ENCODE measurements around the gene MAD1L1.

MAD1L1 gene

DNA sequence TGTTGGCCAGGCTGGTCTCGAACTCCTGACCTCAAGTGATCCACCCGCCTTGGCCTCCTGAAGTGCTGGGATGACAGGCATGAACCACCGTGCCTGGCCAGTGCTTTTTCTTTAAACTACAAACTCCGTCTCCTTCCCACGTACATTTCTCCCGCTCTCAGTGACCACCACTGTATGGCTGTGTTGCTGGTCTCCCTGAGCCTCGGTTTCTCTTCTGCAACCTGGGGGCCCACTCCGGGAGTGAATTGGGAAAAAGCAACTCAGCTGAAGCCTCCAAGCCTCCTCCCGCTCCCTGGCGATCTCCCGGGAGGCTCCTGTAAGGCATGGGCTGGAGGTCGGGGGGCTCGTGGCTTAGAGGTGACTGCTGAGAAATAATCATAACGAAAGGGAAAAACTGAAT, 426.4 kb downstream of the MAD1L1 start:
- H3K27ac ChIP-seq, result no peak overlapping the region
- no peak overlapping the region for H3K9ac ChIP-seq (ENCODE audit: insufficient read length)
- no peak for DNase-seq (ENCODE audit: low read depth, low spot score)
- no peak overlapping the region for H3K4me3 ChIP-seq
- no peaks in the 10 kb centered on the region for H3K36me3 ChIP-seq (ENCODE audit: insufficient read depth, low read length)
- no peak for TF ChIP-seq FOXP2 (optimal IDR thresholded peaks at IDR 0.05; ENCODE audit: control extremely low read depth, extremely low read length, insufficient read depth)
- TF ChIP-seq EZH2 (IDR thresholded peaks at IDR 0.05), result no peak
- TF ChIP-seq POLR2AphosphoS5 (IDR thresholded peaks at IDR 0.05; ENCODE audit: borderline replicate concordance, low read depth, low read length), result no peak
- H3K9me3 ChIP-seq (ENCODE audit: low read depth, low read length), result no peaks in the 10 kb centered on the region

- no peak overlapping the region for H3K4me3 ChIP-seq
- H3K9me3 ChIP-seq (ENCODE audit: low read depth, low read length), result no peaks in the 10 kb centered on the region
- no peak overlapping the region for H3K27ac ChIP-seq
- H3K9ac ChIP-seq (ENCODE audit: insufficient read length), result no peak overlapping the region
- TF ChIP-seq POLR2AphosphoS5 (IDR thresholded peaks at IDR 0.05; ENCODE audit: borderline replicate concordance, low read depth, low read length) (no peak), EZH2 (IDR thresholded peaks at IDR 0.05) (no peak), FOXP2 (optimal IDR thresholded peaks at IDR 0.05; ENCODE audit: control extremely low read depth, extremely low read length, insufficient read depth) (no peak)
- H3K36me3 ChIP-seq (ENCODE audit: insufficient read depth, low read length), result no peaks in the 10 kb centered on the region
- no peak for DNase-seq (ENCODE audit: low read depth, low spot score)
These were observed 428.4 kb downstream of the MAD1L1 start for GRCh38 chr7:1804310-1804709.

DNA sequence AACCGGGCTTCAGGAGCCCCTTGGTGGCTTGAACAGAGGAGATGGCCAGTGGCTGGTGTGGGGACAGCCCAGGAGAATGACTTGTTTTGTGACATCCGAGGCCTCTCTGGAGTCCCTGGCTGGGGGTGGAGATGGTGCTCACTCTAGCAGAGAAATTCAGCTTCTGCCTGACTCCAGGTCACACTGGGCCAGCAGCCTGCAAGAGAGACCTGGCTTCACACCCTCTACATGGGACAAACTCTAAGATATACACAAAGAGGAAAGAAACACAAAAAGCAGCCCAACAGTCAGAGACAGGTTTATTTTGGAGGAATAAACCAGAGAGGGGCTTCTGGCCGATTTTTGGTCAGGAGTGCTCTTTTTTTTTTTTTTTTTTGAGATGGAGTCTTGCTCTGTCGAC, 429.8 kb downstream of the MAD1L1 start:
- Histone ChIP-seq H3K9me3 (ENCODE audit: low read depth, low read length) (no peaks in the 10 kb centered on the region), H3K27ac (no peak overlapping the region), H3K4me3 (no peak overlapping the region), H3K36me3 (ENCODE audit: insufficient read depth, low read length) (no peaks in the 10 kb centered on the region), H3K9ac (ENCODE audit: insufficient read length) (no peak overlapping the region)
- DNase-seq (ENCODE audit: low read depth, low spot score), result no peak
- TF ChIP-seq FOXP2 (optimal IDR thresholded peaks at IDR 0.05; ENCODE audit: control extremely low read depth, extremely low read length, insufficient read depth) (no peak), EZH2 (IDR thresholded peaks at IDR 0.05) (no peak), POLR2AphosphoS5 (IDR thresholded peaks at IDR 0.05; ENCODE audit: borderline replicate concordance, low read depth, low read length) (no peak)

DNA sequence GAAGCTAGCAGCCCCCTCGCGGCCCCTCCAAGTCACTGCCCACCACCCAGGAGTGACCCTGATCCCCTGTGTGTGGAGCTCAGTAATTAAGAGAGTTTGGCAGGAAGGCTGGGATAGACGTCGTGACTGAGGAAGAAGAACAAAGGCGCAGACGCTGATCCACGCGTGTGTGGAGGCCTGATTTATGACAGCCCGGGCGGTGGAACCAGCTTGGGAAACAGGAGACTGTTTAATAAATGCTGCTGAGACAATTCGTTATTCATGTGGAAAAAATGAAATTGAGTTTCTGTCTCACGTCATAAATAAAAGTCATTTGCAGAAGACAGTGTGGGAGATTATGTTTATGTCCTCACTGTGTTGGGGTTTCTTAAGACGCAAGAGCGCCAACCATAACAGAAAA, 431.8 kb downstream of the MAD1L1 start:
- TF ChIP-seq POLR2AphosphoS5 (IDR thresholded peaks at IDR 0.05; ENCODE audit: borderline replicate concordance, low read depth, low read length), result no peak
- TF ChIP-seq FOXP2 (optimal IDR thresholded peaks at IDR 0.05; ENCODE audit: control extremely low read depth, extremely low read length, insufficient read depth), result no peak
- no peak for TF ChIP-seq EZH2 (IDR thresholded peaks at IDR 0.05)
- Histone ChIP-seq H3K27ac (no peak overlapping the region), H3K4me3 (no peak overlapping the region), H3K9ac (ENCODE audit: insufficient read length) (no peak overlapping the region), H3K36me3 (ENCODE audit: insufficient read depth, low read length) (no peaks in the 10 kb centered on the region), H3K9me3 (ENCODE audit: low read depth, low read length) (no peaks in the 10 kb centered on the region)
- no peak for DNase-seq (ENCODE audit: low read depth, low spot score)

DNA sequence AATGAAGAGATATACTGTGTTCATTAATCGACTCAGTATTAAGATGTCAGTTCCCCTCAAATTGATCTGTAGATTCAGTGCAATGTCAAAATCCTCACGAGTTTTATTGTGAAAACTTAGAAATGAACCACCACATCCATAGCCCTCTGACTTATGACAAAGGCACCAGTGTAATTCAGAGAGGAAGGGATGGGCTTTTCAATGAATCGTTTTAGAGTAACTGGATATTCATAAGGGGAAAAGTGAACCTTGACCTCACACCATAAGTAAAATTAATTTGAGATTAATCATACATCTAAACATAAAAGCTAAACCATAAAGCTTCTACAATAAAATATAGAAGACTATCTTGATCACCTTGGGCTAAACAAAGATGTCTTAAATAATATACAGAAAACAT, 434.6 kb downstream of the MAD1L1 start:
- no peak overlapping the region for H3K27ac ChIP-seq
- peaks cover 5% of the 10 kb centered on the region; the same call in 1 of the 2 replicates for H3K9me3 ChIP-seq (ENCODE audit: low read depth, low read length)
- H3K9ac ChIP-seq (ENCODE audit: insufficient read length), result no peak overlapping the region
- DNase-seq (ENCODE audit: low read depth, low spot score), result no peak
- no peak overlapping the region for H3K4me3 ChIP-seq
- H3K36me3 ChIP-seq (ENCODE audit: insufficient read depth, low read length), result no peaks in the 10 kb centered on the region
- TF ChIP-seq FOXP2 (optimal IDR thresholded peaks at IDR 0.05; ENCODE audit: control extremely low read depth, extremely low read length, insufficient read depth), result no peak
- TF ChIP-seq POLR2AphosphoS5 (IDR thresholded peaks at IDR 0.05; ENCODE audit: borderline replicate concordance, low read depth, low read length), result no peak
- TF ChIP-seq EZH2 (IDR thresholded peaks at IDR 0.05), result no peak

DNA sequence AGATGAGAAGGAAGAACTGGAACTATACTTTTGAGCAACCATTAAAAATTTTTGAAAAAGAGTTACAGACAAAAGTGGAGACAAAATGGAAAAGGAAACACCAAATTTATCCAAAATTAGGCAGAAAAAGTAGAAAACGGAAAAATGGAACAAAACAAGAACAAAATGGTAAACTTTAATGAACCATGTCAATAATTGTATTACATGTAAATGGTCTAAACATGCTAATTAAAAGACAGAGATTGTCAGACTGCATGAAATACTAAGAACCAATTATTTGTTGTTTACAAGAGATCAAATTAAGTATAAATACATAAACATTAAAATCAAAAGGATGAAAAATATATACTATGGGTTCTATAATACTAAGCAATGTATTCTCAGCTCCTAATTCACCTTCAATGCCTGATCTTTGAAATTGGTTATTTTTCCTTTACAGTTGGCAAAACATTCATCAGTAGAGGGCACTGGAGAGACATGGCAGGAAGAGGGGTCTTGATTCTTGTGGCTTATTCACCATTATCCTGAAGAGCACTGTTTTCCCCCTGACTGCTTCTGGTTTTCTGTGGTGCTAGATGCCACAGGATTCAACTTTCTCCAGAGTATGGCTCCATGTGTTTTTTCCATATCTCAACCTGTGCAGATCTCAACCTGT, 437.7 kb downstream of the MAD1L1 start:
- H3K9ac ChIP-seq (ENCODE audit: insufficient read length), result no peak overlapping the region
- H3K4me3 ChIP-seq, result no peak overlapping the region
- TF ChIP-seq EZH2 (IDR thresholded peaks at IDR 0.05) (no peak), FOXP2 (optimal IDR thresholded peaks at IDR 0.05; ENCODE audit: control extremely low read depth, extremely low read length, insufficient read depth) (no peak), POLR2AphosphoS5 (IDR thresholded peaks at IDR 0.05; ENCODE audit: borderline replicate concordance, low read depth, low read length) (no peak)
- H3K9me3 ChIP-seq (ENCODE audit: low read depth, low read length), result peaks cover 5% of the 10 kb centered on the region; the same call in 1 of the 2 replicates
- peak; percentile 3 for DNase-seq (ENCODE audit: low read depth, low spot score)
- no peak overlapping the region for H3K27ac ChIP-seq
- no peaks in the 10 kb centered on the region for H3K36me3 ChIP-seq (ENCODE audit: insufficient read depth, low read length)

DNA sequence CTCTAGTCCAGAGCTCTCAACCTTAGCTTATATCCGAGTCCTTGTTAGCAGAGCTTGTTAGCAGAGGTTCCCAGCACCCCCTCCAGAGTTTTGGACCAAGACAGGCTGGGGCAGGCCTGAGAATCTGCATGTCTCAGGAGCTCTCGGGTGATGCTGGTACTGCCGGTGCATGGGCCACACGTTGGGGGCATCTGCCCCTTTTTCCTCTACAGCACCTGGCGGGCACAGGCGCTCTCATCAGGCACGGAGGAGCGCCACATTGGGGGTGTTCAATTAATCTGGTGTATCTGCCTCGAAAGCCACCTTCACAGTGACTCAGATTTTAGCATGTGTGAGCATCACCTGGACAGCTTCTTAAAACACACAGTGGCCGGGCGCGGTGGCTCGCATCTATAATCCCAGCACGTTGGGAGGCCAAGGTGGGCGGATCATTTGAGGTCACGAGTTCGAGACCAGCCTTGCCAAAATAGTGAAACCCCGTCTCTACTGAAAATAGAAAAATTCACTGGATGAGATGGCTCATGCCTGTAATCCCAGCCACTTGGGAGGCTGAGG, 445.0 kb downstream of the MAD1L1 start:
- Histone ChIP-seq H3K27ac (no peak overlapping the region), H3K9ac (ENCODE audit: insufficient read length) (no peak overlapping the region), H3K36me3 (ENCODE audit: insufficient read depth, low read length) (no peaks in the 10 kb centered on the region), H3K4me3 (no peak overlapping the region), H3K9me3 (ENCODE audit: low read depth, low read length) (no peaks in the 10 kb centered on the region)
- DNase-seq (ENCODE audit: low read depth, low spot score), result no peak
- TF ChIP-seq EZH2 (IDR thresholded peaks at IDR 0.05), result no peak
- TF ChIP-seq POLR2AphosphoS5 (IDR thresholded peaks at IDR 0.05; ENCODE audit: borderline replicate concordance, low read depth, low read length), result no peak
- TF ChIP-seq FOXP2 (optimal IDR thresholded peaks at IDR 0.05; ENCODE audit: control extremely low read depth, extremely low read length, insufficient read depth), result no peak

DNA sequence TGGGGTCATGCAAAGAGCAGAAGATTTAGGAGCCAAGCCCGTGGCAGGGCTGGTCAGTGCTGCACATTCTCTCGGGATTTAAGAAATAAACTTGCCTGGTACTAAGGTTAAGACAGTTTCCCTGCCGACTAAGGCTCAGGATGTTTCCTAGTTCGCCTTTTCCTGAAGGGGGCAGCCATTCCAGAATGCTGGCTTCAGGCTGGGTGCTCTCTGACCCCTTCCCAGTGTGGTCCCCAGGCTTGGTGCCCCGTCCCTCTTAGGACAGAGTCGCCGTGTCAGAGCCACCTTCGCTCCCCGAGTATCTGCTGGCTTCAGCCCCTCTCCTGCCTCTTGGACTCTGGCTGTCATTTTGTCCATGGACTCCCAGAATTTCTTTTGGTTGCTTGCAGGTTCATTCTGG, 445.5 kb downstream of the MAD1L1 start:
- H3K9me3 ChIP-seq (ENCODE audit: low read depth, low read length), result no peaks in the 10 kb centered on the region
- no peaks in the 10 kb centered on the region for H3K36me3 ChIP-seq (ENCODE audit: insufficient read depth, low read length)
- TF ChIP-seq FOXP2 (optimal IDR thresholded peaks at IDR 0.05; ENCODE audit: control extremely low read depth, extremely low read length, insufficient read depth) (no peak), POLR2AphosphoS5 (IDR thresholded peaks at IDR 0.05; ENCODE audit: borderline replicate concordance, low read depth, low read length) (no peak), EZH2 (IDR thresholded peaks at IDR 0.05) (no peak)
- H3K4me3 ChIP-seq, result no peak overlapping the region
- H3K9ac ChIP-seq (ENCODE audit: insufficient read length), result no peak overlapping the region
- DNase-seq (ENCODE audit: low read depth, low spot score), result no peak
- no peak overlapping the region for H3K27ac ChIP-seq
